HG03139 (cell line): ENCODE data around the gene LRRC23.

ENCODE experiments used
- ATAC-seq: cut with Tn5 transposase; IDR thresholded peaks from one replicate; pipeline ENCODE4 v1.9.1; 2021; ENCODE audit not compliant: unreplicated experiment

Gene LRRC23

DNA sequence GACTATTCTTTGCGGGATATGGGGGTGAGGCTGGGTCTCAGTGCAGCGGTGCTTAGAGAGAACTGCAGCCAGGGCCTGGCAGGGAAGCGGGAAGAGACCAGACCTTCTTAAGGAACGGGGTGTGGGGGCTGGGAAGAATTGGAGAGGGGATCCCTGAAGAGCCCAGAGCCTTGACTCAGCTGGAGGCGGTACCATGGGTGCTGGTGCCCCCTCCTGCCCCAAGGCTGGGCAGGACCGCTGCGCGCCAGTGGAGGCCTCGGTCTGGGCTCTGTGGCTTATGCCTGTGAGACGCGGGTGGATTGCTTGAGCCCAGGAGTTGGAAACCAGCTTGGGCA lies 37.7 kb downstream of the LRRC23 start:
- no peak for ATAC-seq

DNA sequence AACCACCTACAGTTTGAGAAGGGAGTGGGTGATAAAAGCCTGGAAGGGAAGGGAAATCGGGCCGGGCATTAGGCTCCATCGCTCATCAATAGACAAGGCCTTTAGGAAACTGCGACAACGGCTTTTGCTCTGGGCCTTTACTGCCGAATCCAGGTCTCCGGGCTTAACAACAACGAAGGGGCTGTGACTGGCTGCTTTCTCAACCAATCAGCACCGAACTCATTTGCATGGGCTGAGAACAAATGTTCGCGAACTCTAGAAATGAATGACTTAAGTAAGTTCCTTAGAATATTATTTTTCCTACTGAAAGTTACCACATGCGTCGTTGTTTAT lies 38.7 kb downstream of the LRRC23 start:
- peak; percentile 12 for ATAC-seq

DNA sequence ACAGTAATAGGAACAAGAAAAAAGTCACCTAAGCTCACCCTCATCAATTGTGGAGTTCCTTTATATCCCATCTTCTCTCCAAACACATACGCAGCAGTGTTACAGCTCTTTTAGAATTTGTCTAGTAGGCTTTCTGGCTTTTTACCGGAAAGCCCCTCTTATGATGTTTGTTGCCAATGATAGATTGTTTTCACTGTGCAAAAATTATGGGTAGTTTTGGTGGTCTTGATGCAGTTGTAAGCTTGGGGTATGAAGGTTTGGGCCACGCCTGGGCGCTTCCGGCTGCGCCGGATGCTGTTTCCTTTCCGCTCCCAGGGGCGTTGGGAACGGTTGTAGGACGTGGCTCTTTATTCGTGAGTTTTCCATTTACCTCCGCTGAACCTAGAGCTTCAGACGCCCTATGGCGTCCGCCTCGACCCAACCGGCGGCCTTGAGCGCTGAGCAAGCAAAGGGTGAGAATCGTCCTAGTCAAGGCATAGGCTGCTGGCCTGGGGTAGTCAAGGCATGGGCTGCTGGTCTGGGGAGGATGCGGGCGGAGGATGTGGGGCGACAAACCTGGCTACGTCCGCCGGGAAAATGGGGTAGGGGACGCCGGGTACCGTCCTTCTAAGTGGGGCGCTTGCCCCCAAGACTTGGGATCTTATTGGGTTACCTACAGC lies 39.2 kb downstream of the LRRC23 start, which contains the start of the genes C12orf57 and RNU7-1:
Gene C12orf57 (plus strand): TSS at position 301 of the 659 bp plus-strand sequence. CDS start 100 bp downstream, at position 401.
Gene RNU7-1 (plus strand): TSS at position 95 of the 659 bp plus-strand sequence.
- ATAC-seq: peak; percentile 31

DNA sequence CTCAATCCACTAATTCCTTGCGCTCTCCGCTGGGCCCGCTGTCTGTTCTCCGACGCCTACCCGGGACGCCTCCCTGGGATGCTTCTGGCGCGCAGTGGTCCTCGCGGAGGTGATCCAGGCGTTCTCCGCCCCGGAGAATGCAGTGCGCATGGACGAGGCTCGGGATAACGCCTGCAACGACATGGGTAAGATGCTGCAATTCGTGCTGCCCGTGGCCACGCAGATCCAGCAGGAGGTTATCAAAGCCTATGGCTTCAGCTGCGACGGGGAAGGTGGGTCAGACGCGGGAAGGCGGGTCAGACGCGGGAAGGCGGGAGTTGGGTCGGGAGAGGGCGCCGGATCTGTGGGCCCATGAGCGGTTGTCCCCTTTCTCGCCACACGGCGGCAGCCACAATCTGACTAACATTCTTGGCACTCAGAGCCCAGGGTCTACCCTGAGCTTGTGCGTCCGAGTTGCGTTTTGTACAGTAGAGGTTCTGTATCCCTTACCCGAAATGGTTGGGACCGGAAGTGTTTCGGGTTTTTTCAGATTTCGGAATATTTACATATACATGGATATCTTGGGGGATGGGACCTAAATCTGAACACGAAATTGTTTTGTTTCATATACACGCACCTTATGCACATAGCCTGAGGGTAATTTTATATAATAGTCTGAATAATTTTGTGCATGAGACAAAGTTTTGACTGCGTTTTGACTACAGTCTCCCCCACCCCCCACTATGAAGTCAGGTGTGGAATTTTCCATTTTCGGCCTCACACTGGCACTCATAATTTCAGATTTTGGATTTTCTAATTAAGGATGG lies 40.0 kb downstream of the LRRC23 start:
- peak; percentile 40 for ATAC-seq

DNA sequence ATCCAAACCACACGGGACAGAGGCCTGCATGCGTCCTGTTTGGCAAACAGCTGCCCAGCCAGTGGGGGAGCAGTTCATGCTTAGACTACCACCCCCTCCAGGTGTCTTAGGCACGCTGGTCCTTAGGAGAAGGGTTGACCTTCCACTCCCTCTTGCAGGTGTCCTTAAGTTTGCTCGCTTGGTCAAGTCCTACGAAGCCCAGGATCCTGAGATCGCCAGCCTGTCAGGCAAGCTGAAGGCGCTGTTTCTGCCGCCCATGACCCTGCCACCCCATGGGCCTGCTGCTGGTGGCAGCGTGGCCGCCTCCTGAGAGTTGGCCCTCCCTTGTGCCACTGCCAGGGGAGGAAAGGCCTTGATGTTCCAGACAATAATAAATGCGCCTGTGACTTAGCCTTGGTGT lies 41.0 kb downstream of the LRRC23 start:
- no peak for ATAC-seq

DNA sequence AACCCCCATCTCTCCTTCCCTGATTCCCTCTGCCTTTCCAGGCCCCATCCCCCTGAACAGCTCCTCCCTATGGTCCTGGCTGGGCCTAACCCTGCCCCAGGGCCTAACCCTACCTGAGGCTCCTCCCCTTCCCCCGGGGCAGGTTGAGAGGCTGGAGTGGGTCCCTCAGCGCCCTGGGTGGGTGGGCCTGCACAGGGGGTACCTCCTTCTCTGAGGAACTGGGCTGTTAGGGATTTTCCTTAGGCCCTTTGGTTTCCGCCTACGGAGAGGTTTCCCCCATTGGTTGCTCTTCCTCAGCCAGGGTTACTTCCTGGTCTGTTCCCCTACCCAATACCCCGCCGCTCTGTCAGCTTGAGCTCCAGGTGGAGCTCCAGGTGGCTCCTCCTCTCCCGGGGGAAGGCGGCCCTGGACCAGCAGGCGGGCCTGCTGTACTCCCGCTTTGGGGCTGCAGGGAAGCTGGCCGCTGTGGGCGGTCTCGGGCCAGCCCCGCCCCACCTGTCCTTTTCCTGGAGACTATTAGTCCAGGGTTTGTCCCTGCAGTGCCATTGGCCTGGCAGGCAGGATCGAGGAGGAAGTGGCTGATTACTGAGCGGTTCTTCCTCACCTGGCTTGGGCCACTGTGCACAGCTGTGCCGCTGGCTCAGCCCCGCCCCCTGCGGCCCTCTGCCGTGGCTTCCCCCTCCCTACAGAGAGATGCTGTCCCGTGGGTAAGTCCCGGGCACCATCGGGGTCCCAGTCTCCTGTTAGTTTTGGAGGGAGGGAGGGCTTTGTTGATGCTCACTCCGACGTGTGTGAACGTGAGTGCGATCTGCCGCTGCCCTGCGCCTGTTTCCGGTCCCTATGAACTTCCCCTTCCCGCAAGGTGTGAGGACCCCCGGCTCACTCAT lies 41.7 kb downstream of the LRRC23 start:
- no peak for ATAC-seq

DNA sequence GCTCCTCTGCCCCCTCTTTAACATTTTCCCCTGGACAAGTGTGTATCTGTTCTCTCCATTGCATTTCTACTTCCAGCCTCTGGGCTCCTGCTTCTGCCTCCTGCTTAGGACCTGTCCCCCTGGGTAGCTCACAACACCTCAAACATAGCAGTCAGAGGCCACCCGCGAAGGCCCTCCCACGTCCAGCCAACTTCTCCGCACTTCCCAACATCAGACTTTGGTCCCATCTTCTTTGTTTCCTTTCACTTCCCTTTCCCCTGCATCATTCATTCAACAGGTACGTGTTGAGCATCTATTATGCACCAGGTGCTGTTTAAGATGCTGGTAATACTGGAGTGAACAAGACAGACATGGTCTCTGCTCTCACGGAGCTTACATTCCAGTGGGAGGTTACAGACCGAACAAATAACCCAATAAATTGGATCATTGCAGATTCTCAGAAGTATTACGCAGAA lies 42.3 kb downstream of the LRRC23 start:
- no peak for ATAC-seq

DNA sequence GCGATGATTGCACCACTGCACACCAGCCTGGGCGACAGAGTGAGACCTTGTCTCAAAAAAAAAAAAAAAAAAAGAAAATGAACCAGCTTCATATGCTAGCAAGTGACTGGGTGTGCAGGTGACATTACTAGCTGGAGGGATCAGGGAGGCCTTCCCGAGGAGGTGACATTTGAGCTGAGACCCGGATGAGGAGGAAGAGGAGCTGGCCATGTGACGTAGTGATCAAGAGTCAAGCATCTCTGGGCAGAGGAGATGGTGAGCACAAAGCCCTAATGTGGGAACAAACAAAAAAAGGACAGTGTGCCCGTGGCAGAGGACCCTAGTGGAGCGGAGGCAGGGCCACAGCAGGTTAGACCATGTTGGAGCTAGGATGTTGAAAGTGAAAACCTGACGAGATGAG lies 43.0 kb downstream of the LRRC23 start:
- no peak for ATAC-seq

DNA sequence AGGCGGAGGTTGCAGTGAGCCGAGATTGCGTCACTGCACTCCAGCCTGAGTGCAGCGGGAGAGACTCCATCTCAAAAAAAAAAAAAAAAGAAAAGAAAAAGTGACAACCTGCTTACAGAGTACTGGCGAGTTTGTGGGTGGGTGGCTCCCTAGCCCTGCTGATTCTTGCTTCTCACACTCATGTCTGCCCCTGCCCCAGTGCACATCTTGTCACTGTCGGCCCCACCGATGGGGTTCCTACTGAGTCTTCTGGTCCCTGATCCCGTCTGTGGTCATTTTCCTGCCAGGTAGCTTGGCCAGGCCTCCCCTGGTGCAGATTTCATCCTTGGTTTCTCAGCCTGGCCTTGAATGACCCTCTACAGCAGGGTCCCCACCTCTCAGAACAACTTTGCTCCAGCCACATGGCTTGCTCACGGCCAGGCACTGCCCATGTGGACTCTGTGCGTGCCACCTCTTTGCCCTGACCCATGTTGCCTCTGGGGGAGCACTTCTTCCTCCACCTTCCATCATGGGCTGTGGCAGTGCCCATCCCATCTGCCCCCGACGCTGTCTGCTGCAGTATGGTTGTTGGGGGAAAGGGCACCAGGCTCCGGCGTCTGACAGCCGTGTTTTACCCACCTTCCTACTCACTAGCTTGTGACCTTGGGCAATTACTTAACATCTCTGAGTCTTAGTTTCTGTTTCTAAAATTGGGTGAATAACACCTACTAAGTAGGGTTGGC lies 44.4 kb downstream of the LRRC23 start:
- no peak for ATAC-seq

DNA sequence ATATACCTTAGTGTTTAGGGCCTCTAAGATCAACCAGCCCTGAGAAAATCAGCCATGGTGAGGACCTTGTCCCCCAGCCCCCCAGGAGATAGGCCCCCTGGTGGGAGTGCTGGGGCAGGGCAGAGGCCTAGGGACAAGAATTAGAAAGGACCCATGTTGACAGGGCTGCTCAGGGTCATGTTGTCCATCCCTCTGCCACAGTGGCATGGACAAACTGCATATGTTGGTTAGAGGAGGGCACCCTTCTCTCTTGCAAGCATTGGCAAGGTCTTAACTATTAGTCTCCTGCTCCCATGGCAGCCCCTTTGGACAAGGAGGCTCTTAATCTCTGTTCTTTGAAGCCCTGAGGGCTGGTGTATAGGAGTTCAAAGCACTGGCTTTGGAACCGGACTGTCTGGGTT lies 45.8 kb downstream of the LRRC23 start:
- no peak for ATAC-seq

DNA sequence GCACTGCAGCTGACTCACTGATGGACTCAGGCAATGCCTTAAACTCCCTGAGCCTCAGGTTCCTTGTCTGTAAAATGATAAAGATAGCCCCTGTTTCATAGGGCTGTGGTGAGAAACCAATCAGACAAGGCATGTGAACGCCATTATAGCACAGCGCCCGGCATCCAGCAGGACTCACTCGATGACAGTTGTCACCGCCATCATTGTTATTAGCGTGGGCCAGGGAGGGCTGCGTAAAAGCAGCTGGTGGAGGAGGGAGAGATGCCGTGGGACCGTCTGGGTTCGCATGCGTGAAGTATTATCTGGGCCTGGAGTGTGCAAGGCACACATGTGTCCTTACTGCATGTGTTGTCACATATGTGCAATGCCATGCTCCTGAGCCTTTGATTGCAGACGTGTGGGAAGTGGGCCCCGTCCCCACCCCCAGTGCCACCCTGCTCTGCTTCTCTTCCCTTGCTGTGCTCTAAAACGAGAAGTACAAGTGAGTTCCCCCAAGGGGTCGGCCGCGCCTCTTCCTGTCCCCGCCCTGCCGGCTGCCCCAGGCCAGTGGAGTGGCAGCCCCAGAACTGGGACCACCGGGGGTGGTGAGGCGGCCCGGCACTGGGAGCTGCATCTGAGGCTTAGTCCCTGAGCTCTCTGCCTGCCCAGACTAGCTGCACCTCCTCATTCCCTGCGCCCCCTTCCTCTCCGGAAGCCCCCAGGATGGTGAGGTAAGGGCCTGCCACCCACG lies 46.4 kb downstream of the LRRC23 start, which contains the start of gene PTPN6:
Gene PTPN6 (plus strand): TSS at position 546 of the 730 bp plus-strand sequence. CDS start 157 bp downstream, at position 703.
- ATAC-seq: no peak

DNA sequence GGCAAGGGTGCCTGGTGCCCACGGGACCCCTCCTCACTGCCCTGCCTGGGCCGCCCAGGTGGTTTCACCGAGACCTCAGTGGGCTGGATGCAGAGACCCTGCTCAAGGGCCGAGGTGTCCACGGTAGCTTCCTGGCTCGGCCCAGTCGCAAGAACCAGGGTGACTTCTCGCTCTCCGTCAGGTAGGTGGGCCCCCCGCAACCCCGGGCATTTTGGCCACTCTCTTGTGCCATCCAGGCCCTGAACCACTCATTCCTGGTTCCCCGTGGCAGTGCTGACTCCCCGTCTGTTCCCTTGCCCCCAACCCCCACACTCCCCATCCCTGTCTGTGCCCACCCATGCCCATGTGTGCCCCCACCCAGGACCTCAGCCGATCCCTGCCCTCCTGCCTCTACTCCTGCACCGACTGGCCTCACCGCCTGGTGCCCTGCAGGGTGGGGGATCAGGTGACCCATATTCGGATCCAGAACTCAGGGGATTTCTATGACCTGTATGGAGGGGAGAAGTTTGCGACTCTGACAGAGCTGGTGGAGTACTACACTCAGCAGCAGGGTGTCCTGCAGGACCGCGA lies 47.0 kb downstream of the LRRC23 start:
- no peak for ATAC-seq

DNA sequence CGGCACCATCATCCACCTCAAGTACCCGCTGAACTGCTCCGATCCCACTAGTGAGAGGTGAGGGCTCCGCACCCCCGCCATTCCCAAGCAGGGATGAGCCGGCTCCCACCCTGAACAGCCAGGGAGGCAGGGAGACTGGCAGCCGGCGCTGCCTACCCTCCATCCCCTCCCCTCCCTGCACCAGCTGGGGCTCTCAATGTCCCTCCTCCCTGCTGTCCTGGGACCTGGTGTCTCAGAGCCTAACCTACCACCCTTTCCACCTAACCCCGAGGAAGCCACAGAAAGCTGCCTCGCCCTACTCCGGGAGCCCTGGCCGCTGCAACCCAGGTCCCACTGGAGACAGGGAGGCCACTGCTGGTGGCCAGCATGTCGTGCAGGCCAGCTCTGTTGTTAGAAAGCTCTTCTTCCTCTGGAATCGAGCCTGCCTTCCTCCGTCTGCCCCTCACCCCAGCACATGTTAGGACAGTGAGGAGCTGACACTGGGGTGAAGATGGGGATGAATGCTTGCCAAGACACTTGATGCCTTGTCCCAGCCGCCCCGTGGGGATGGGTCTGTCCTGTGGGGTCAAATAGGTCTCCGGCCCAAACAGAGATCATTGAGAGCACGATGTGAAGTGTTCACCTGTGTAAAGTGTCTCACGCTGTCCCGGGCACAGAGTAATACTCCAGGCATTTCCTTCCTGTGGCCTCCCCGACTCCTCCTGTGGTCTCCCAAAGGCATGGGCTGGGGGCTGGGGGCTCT lies 47.7 kb downstream of the LRRC23 start:
- ATAC-seq: no peak

DNA sequence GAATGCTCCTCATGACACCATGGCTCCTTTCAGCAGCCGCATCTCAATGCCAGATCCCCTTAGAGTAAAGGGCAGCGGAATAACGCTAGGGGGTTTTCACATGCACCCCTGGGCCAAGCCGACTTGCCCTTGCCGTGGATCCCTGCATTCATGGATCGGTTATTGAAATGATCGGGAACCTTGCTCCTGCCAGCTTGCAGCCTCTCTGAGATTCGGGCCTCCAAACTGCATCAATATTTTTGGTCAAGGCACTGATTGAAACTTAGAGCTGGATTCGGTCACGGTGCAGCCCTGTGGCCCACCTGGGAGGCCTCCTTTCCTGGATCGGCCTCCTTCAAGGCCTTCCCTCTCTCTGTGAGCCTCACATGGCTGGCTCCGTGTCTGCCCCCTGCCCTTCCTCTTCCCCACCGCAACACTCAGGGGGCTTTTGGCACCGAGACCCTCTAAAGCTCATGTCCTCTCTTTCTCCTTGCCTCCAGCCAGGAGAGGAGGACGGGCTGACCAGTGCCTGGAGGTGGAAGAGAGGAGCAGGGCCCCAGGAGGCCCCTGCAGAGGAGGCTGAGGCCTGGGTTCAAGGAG lies 48.3 kb downstream of the LRRC23 start:
- ATAC-seq: no peak

DNA sequence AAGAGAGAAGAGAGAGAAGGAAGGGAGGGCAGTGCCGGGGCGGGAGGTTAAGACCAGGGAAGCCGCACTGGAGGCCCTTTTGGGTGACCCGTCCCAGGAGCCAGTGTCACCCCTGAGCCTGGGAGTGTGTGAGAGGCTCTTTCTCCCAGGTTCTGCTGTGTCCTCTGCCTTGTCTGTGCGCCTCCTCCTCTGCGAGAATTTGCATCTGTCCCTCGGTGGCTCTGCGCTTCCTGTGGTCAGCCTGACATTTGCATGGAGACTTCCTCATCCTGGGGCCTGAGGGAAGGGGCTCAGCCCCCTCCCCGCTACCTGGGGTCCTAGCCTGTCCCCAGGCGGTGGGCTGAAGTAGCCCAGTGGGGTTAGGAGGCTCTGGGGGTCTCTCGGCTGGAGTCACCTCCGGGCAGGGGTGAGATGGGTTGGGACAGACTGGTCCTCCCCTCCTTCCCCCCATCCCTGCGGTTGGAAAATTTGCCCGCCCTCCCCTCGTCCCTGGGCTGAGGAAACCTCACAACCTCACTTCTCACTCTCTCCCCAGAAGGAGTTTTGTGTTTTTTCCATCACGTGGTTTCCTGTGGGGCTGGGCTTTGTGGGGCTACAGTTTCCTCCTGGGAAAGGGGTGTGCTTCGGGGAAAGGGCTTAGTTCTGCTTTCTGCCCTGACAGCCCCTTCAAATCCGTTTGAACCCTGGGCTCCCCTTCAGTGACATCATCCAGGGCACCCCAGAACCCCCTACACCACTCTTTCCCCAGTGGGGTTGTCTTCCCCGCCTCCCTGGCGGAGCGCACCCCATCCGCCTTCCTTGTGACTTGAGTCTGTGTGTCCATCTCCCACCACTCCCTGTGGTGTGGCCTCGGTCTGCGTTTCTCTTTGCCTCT lies 49.1 kb downstream of the LRRC23 start:
- peak; percentile 47 for ATAC-seq

DNA sequence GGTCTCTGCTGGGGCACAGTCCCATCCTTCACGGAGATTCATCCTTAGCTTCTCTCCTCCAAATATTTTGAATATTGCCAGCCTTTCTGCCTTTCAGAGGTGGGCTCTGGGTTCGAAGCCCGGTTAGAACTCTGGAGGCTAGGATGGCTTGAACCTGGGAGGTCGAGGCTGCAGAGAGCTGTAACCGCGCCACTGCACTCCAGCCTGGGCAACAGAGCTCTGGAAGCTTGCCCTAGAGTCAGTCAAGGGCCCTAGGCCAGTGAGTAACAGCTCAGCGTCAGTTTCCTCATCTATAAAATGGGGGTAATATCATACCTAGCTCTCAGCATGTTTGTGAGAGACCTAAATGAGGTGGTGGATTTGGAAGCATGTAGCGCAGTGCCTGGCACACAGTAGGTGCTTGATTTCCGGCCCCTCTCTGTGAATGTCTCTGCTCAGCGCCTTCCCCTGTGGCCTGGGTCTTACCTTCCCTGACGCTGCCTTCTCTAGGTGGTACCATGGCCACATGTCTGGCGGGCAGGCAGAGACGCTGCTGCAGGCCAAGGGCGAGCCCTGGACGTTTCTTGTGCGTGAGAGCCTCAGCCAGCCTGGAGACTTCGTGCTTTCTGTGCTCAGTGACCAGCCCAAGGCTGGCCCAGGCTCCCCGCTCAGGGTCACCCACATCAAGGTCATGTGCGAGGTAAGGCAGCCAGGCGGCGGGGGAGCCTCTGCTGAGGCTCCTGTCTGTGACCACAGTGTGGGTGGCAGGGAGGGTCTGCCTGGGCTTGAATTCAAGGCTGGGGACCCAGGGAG lies 49.9 kb downstream of the LRRC23 start:
- ATAC-seq: no peak
